Peyer's patch (tissue), 4 donors: ENCODE data around the gene AJUBA. TPM values are rescaled to one million over a fixed set of nuclear protein-coding genes. Genes with fewer than 3 reads are reported as not detected.
A peak's percentile ranks its signal among the peaks of the same experiment; 100 is the strongest.
"Not testable (repeated sequence)": the region's sequence is repeated elsewhere in the genome, so short reads cannot be mapped to it uniquely, and the experiment has no call there.

Experiments used
- DNase-seq, 3 donors: peaks; one replicate each; pipeline ENCODE4 v3.0.0-alpha.2; 2017 to 2019
- H3K27ac ChIP-seq, 4 donors: fragments of 200-600 bp; sonication (generic); one replicate each; pipeline ENCODE4 v1.5.1; 2016 to 2019
- H3K27me3 ChIP-seq, 2 donors: fragments of 200-600 bp; sonication (generic); one replicate each; pipeline ENCODE4 v1.5.1; 2019
- H3K36me3 ChIP-seq, 3 donors: fragments of 200-600 bp; sonication (generic); one replicate each; pipeline ENCODE4 v1.5.1; 2016 to 2019
- H3K4me1 ChIP-seq, 4 donors: fragments of 200-600 bp; sonication (generic); one replicate each; pipeline ENCODE4 v1.5.1; 2016 to 2019
- H3K4me3 ChIP-seq, 4 donors: fragments of 200-600 bp; sonication (generic); 1 replicate in 3 of 4; 2 replicates in 1 of 4; pipeline ENCODE4 v1.5.1; 2016 to 2019; ENCODE audit warnings: mild to moderate bottlenecking in 1 of 4
- H3K9me3 ChIP-seq, 4 donors: fragments of 200-600 bp; sonication (generic); one replicate each; pipeline ENCODE4 v1.5.1; 2016 to 2019; ENCODE audit warnings: mild to moderate bottlenecking in 1 of 4
- CTCF ChIP-seq, 6 experiments: fragments of 450-650 bp in 4 of 6; fragments of 200-600 bp in 2 of 6; sonication (generic) in 1 of 6; IDR thresholded peaks; one replicate each; pipeline ENCODE4 v1.5.1; 2017 to 2019; ENCODE audit warnings: antibody characterized with exemption in 6 of 6, mild to moderate bottlenecking in 3 of 6, moderate library complexity in 1 of 6
- POLR2A ChIP-seq, 2 donors: fragments of 450-650 bp; IDR thresholded peaks; one replicate each; pipeline ENCODE4 v1.5.1; 2017; ENCODE audit warnings: antibody characterized with exemption in 2 of 2, mild to moderate bottlenecking in 2 of 2, moderate library complexity in 2 of 2
- total RNA-seq, 4 donors: library from RNA; depleted of rRNA; stranded (reverse); fragments of >200 nt; gene quantifications; one replicate each; pipeline ENCODE4 v1.1.0, GENCODE V29; 2016

The AJUBA gene
- total RNA-seq, 4 donors from 2014 or later, result 0.70 to 3.3 (median 2.4) TPM

- H3K9me3 ChIP-seq, result no peaks in the 10 kb centered on the region
- no peaks in the 10 kb centered on the region for H3K4me1 ChIP-seq
Measured at GRCh38 chr14:22971152-22971551, 11.2 kb downstream of the AJUBA start.

GRCh38 chr14:22966783-22967269 lies 15.5 kb downstream of the AJUBA start:
- TF ChIP-seq POLR2A (IDR thresholded peaks at IDR 0.05) (no peak), CTCF (IDR thresholded peaks at IDR 0.05) (no peak)
- no peaks in the 10 kb centered on the region for H3K4me1 ChIP-seq
- no peaks in the 10 kb centered on the region for H3K9me3 ChIP-seq
- no peaks in the 10 kb centered on the region for H3K36me3 ChIP-seq
- H3K27ac ChIP-seq, result no peak overlapping the region
- no peak for DNase-seq
- no peak overlapping the region for H3K4me3 ChIP-seq
- no peaks in the 10 kb centered on the region for H3K27me3 ChIP-seq

More at GRCh38 chr14:22971152-22971551, 11.2 kb downstream of the AJUBA start:
- Histone ChIP-seq H3K27me3 (no peaks in the 10 kb centered on the region), H3K4me3 (no peak overlapping the region), H3K36me3 (no peaks in the 10 kb centered on the region), H3K27ac (no peak overlapping the region)
- no peak for DNase-seq
- no peak for TF ChIP-seq CTCF (IDR thresholded peaks at IDR 0.05)
- no peak for TF ChIP-seq POLR2A (IDR thresholded peaks at IDR 0.05)

DNA sequence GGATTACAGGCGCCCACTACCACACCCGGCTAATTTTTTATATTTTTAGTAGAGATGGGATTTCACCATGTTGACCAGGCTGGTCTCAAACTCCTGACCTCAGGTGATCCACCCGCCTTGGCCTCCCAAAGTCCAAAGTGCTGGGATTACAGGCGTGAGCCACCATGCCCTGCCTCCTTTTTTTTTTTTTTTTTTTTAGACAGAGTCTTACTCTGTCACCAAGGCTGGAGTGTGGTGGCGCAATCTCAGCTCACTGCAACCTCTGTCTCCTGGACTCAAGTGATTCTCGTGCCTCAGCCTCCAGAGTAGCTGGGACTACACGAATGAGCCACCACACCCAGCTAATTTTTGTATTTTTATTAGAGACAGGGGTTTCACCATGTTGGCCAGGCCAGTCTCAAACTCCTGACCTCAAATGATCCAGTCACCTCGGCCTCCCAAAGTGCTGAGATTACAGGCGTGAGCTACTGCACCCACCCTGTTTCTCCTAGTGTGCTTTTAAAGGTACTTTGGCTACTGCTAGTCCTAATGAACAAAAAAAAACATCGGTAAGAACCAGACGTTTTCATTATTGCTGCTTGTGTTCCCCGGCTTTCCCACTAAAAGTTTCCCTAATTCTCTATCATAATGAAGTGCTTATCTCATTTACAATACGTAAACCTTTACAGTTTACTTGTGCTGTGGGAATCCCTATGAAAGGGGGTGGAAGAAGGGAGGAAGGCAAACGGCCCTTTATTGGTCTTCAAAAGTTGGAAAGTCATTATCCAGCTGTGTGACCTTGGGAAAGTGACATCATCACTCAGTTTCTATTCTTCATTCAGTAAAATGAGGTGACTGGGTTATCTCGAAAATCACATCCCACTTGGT lies 16.2 kb downstream of the AJUBA start:
- H3K4me3 ChIP-seq, H3K4me1 ChIP-seq, H3K27ac ChIP-seq, H3K36me3 ChIP-seq, H3K9me3 ChIP-seq, H3K27me3 ChIP-seq: not testable (repeated sequence)
- peak in 1 of 3 donors; percentile 56 for DNase-seq

DNA sequence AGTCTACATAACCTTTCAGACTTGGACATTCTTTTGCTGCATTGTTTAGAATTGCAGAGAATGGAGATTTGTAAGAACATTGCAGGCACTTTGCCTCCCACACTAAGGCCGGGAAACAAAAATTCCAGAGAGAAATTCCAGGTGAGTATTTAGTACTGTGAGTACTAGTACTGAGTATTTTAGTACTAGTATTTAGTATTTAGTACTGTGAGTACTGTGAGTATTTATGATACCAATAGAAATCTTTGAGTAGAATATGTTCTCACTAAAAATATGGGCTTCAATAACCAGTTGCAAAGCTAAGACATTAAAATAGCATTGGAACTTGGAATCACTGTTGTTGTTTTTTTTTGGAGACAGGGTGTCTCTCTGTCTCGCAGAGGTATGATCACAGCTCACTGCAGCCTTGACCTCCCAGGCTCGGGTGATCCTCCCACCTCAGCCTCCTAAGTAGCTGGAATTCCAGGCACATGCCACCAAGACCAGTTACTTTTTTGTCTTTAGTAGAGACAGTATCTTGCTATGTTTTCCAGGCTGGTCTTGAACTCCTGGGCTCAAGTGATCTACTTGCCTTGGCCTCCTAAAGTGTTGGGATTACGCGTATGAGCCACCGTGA lies 20.2 kb downstream of the AJUBA start:
- H3K4me3 ChIP-seq, result no peak overlapping the region
- TF ChIP-seq POLR2A (IDR thresholded peaks at IDR 0.05) (no peak), CTCF (IDR thresholded peaks at IDR 0.05) (no peak)
- DNase-seq, result no peak
- H3K4me1 ChIP-seq, result peaks cover 0 to 5% (median 0%) of the 10 kb centered on the region in 4 donors
- H3K9me3 ChIP-seq, result no peaks in the 10 kb centered on the region
- H3K27ac ChIP-seq, result no peak overlapping the region
- no peaks in the 10 kb centered on the region for H3K36me3 ChIP-seq
- H3K27me3 ChIP-seq, result no peaks in the 10 kb centered on the region

- DNase-seq, result no peak
- no peaks in the 10 kb centered on the region for H3K27me3 ChIP-seq
- peak overlapping the region; percentile 59 to 83 (median 80) for H3K4me3 ChIP-seq
- H3K4me1 ChIP-seq, result peaks cover 0 to 18% (median 0%) of the 10 kb centered on the region in 4 donors
- peak overlapping the region; percentile 84 to 96 (median 94) for H3K27ac ChIP-seq
- TF ChIP-seq POLR2A (IDR thresholded peaks at IDR 0.05) (no peak), CTCF (IDR thresholded peaks at IDR 0.05) (no peak)
- H3K36me3 ChIP-seq, result peaks cover 0 to 22% (median 0%) of the 10 kb centered on the region in 3 donors
- no peaks in the 10 kb centered on the region for H3K9me3 ChIP-seq
Measured at GRCh38 chr14:22955702-22956569, 26.4 kb downstream of the AJUBA start.
